Heart left ventricle (tissue), 16 donors: ENCODE measurements around the gene NPPC. TPM values are rescaled to one million over a fixed set of nuclear protein-coding genes. Genes with fewer than 3 reads are reported as not detected.
"Not testable (repeated sequence)": the region's sequence is repeated elsewhere in the genome, so short reads cannot be mapped to it uniquely, and the experiment has no call there.

Experiments used
- ATAC-seq, 4 donors: fragments of 200-7000 bp; cut with Tn5 transposase; one replicate each; pipeline ENCODE4 v1.9.1; 2020 to 2022; ENCODE audit warnings: moderate library complexity in 4 of 4, mild to moderate bottlenecking in 3 of 4, moderate number of reproducible peaks in 1 of 4
- DNase-seq, 5 donors: peaks; one replicate each; pipeline ENCODE4 v3.0.0-alpha.2; 2020
- H3K27ac ChIP-seq, 12 donors: fragments of 200-600 bp; sonication (generic) in 4 of 12; one replicate each; pipeline versions ENCODE4 v1.5.0 to v1.8.0; 2016 to 2022; ENCODE audit warnings: mild to moderate bottlenecking in 2 of 12
- H3K27me3 ChIP-seq, 9 donors: fragments of 200-600 bp; sonication (generic) in 2 of 9; one replicate each; pipeline versions ENCODE4 v1.5.1 to v1.8.0; 2016 to 2022; ENCODE audit warnings: mild to moderate bottlenecking in 3 of 9
- H3K36me3 ChIP-seq, 9 donors: fragments of 200-600 bp; sonication (generic) in 2 of 9; one replicate each; pipeline versions ENCODE4 v1.5.0 to v1.8.0; 2018 to 2022; ENCODE audit warnings: mild to moderate bottlenecking in 2 of 9
- H3K4me1 ChIP-seq, 12 donors: fragments of 200-600 bp; sonication (generic) in 4 of 12; one replicate each; pipeline versions ENCODE4 v1.5.0 to v1.8.0; 2016 to 2022; ENCODE audit warnings: mild to moderate bottlenecking in 3 of 12
- H3K4me3 ChIP-seq, 12 donors: fragments of 200-600 bp; sonication (generic) in 4 of 12; one replicate each; pipeline versions ENCODE4 v1.5.0 to v1.8.0; 2017 to 2022; ENCODE audit warnings: mild to moderate bottlenecking in 9 of 12, moderate library complexity in 4 of 12
- H3K9me3 ChIP-seq, 12 donors: fragments of 200-600 bp; sonication (generic) in 4 of 12; one replicate each; pipeline versions ENCODE4 v1.5.0 to v1.8.0; 2016 to 2022; ENCODE audit warnings: mild to moderate bottlenecking in 1 of 12
- CTCF ChIP-seq, 12 donors: fragments of 200-600 bp; sonication (generic) in 4 of 12; IDR thresholded peaks; one replicate each; pipeline versions ENCODE4 v1.5.0 to v1.8.0; 2018 to 2022; ENCODE audit warnings: antibody characterized with exemption in 12 of 12, mild to moderate bottlenecking in 5 of 12
- POLR2A ChIP-seq, 2 donors: fragments of 450-650 bp; IDR thresholded peaks; one replicate each; pipeline ENCODE4 v1.6.1; 2017; ENCODE audit warnings: antibody characterized with exemption in 2 of 2, mild to moderate bottlenecking in 2 of 2, moderate library complexity in 2 of 2
- WGBS, 4 donors: extraction: QIAGEN DNeasy Blood & Tissue Kit in 2 of 4; methylation state at CpG; one replicate each; pipeline versions ENCODE4 v1.1.5 to v1.1.7; 2013 to 2018; 5-methylcytosine and 5-hydroxymethylcytosine counted together
- intact Hi-C, 10 donors: fragments of 100-400 bp; cut with DNase I; formaldehyde crosslinking; loops; one replicate each; pipeline versions ENCODE4 v1.11.1 to v1.14.2; 2022
- polyA plus RNA-seq, 2 donors: library from polyadenylated mRNA; stranded (reverse); fragments of 200-250 nt; gene quantifications; one replicate each; pipeline ENCODE4 v1.2.3, GENCODE V29; 2013
- total RNA-seq, 9 donors: library from RNA; depleted of rRNA in 2 of 9; stranded (reverse); fragments of >200 nt in 2 of 9; fragmentation: NEBNext Ultra II Directional in 3 of 9; extraction: Animal tissue kit (Norgen Biotek cat#: 25700) in 3 of 9; gene quantifications; one replicate each; pipeline versions ENCODE4 v1.1.0 to v1.2.4, GENCODE V29; 2016 to 2023
- donor health status: ischemic (EF 13 %, LVEDD 7.1; RV severe dilation, severe dysfunction).
- donor health status: healthy with polysubstance abuse.
- donor health status: DM: no; HTN: yes; CAD: no.
- donor health status: DM: no; HTN: no; CAD: no.
- donor health status: ischemic (EF 25% LVEDD 6.9; RV normal size, moderate dysfunction).
- donor health status: ischemic (EF 25% LVEDD 5.7; RV mildly dilated, moderate dysfunction).
- donor health status: healthy.
- donor health status: DM: yes; HTN: yes; CAD: no.
- donor health status: ischemic (EF 35%, LVEDD 5.7; RV mildly dilated, moderate dysfunction).
- donor health status: nonischemic (EF 11% LVEDD 7.7; RV severe dilation, severe dysfunction).
- donor health status: DM: yes; HTN: yes; CAD: no.
- donor health status: PGD.
- donor health status: ischemic (EF 29% LVEDD 5.4; RV normal size, mild dysfunction).
- donor health status: nonischemic (EF 23%, LVEDD 6.1; RV moderate dilation, normal function).

The NPPC gene
- total and polyA plus RNA-seq, 11 donors = 0.42 to 7.0 (median 1.7) TPM; not detected in 2

GRCh38 chr2:231957913-231958763, 31.9 kb upstream of the NPPC start:
- Histone ChIP-seq H3K36me3 (no peaks in the 10 kb centered on the region), H3K27me3 (no peaks in the 10 kb centered on the region), H3K9me3 (no peaks in the 10 kb centered on the region), H3K4me1 (peaks cover 0 to 17% (median 14%) of the 10 kb centered on the region in 12 donors), H3K4me3 (no peak overlapping the region), H3K27ac (no peak overlapping the region)
- DNase-seq (no peak), ATAC-seq (no peak)
- WGBS, 4 donors = 63 to 84% (median 74%) methylated on average over 4 of the region's 4 CpGs
- intact Hi-C loops = no loop called here
- TF ChIP-seq CTCF (IDR thresholded peaks at IDR 0.05) = no peak
- no peak for TF ChIP-seq POLR2A (IDR thresholded peaks at IDR 0.05)

- no peak for DNase-seq
- H3K27me3 ChIP-seq = no peaks in the 10 kb centered on the region
- H3K36me3 ChIP-seq = no peaks in the 10 kb centered on the region
- H3K4me3 ChIP-seq = no peak overlapping the region
- no peak for ATAC-seq
- peaks cover 0 to 5% (median 4%) of the 10 kb centered on the region in 12 donors for H3K4me1 ChIP-seq
- 93 to 99% (median 95%) methylated on average over 8 of the region's 8 CpGs for whole genome bisulfite sequencing, 4 donors
- H3K9me3 ChIP-seq = peaks cover 0 to 8% (median 0%) of the 10 kb centered on the region in 12 donors
- TF ChIP-seq CTCF (IDR thresholded peaks at IDR 0.05) = no peak
- no peak for TF ChIP-seq POLR2A (IDR thresholded peaks at IDR 0.05)
- intact Hi-C loops = no loop called here
- no peak overlapping the region for H3K27ac ChIP-seq
Observed at GRCh38 chr2:231955758-231956472, 29.7 kb upstream of the NPPC start.

GRCh38 chr2:231951452-231952035, 25.3 kb upstream of the NPPC start:
- no peaks in the 10 kb centered on the region for H3K27me3 ChIP-seq
- H3K36me3 ChIP-seq = no peaks in the 10 kb centered on the region
- intact Hi-C loops = no loop called here
- TF ChIP-seq POLR2A (IDR thresholded peaks at IDR 0.05) (no peak), CTCF (IDR thresholded peaks at IDR 0.05) (no peak)
- H3K27ac ChIP-seq = no peak overlapping the region
- no peaks in the 10 kb centered on the region for H3K4me1 ChIP-seq
- ATAC-seq = no peak
- no peak overlapping the region for H3K4me3 ChIP-seq
- no peak for DNase-seq
- whole genome bisulfite sequencing, 4 donors = 62 to 98% (median 95%) methylated on average over 2 of the region's 2 CpGs
- H3K9me3 ChIP-seq = peaks cover 0 to 8% (median 0%) of the 10 kb centered on the region in 12 donors

- Histone ChIP-seq H3K36me3 (no peaks in the 10 kb centered on the region), H3K27ac (no peak overlapping the region), H3K27me3 (no peaks in the 10 kb centered on the region), H3K4me1 (no peaks in the 10 kb centered on the region), H3K9me3 (peaks cover 0 to 8% (median 0%) of the 10 kb centered on the region in 12 donors), H3K4me3 (no peak overlapping the region)
- no peak for DNase-seq
- ATAC-seq = no peak
- intact Hi-C loops = no loop called here
- no peak for TF ChIP-seq CTCF (IDR thresholded peaks at IDR 0.05)
- TF ChIP-seq POLR2A (IDR thresholded peaks at IDR 0.05) = no peak
- WGBS, 4 donors = 90 to 93% (median 91%) methylated on average over 7 of the region's 7 CpGs
Observed at GRCh38 chr2:231947694-231948093, 21.5 kb upstream of the NPPC start.

- H3K4me3 ChIP-seq, H3K36me3 ChIP-seq, H3K27me3 ChIP-seq, H3K4me1 ChIP-seq, H3K9me3 ChIP-seq, intact Hi-C loops, DNase-seq, ATAC-seq, H3K27ac ChIP-seq: not testable (repeated sequence)
- WGBS, 4 donors = 82 to 91% (median 85%) methylated on average over 11 of the region's 11 CpGs
Observed at GRCh38 chr2:231947112-231947511, 20.9 kb upstream of the NPPC start.
